SH-SY5Y (cell line): ENCODE measurements around the gene RPL13.

ENCODE experiments used
- GATA2 ChIP-seq: IDR thresholded peaks from 2 replicates; pipeline ENCODE4 v1.6.1; 2011; ENCODE audit warnings: mild to moderate bottlenecking, low read depth, low read length
- GATA3 ChIP-seq: IDR thresholded peaks from 2 replicates; pipeline ENCODE4 v1.6.1; 2011; ENCODE audit warnings: low read depth, mild to moderate bottlenecking, low read length, moderate library complexity

GRCh38 chr16:89581045-89581695, 20.7 kb downstream of the RPL13 start:
- TF ChIP-seq GATA3 (no peak), GATA2 (no peak)
